Left ventricle myocardium inferior (tissue), 1 donor: Measurements from ENCODE around the gene DNAAF3. TPM values are rescaled to one million over a fixed set of nuclear protein-coding genes. Genes with fewer than 3 reads are reported as not detected.

Experiments
- DNase-seq: peaks from one replicate; pipeline ENCODE4 v3.0.0-alpha.2; 2020
- H3K27ac ChIP-seq: fragments of 200-600 bp; replicated peaks from 2 replicates; pipeline ENCODE4 v1.8.0; 2021
- H3K27me3 ChIP-seq: fragments of 200-600 bp; 2 replicates; pipeline ENCODE4 v1.8.0; 2021; ENCODE audit warnings: low read depth
- H3K36me3 ChIP-seq: fragments of 200-600 bp; 2 replicates; pipeline ENCODE4 v1.8.0; 2021
- H3K4me1 ChIP-seq: fragments of 200-600 bp; 2 replicates; pipeline ENCODE4 v1.8.0; 2021
- H3K4me3 ChIP-seq: fragments of 200-600 bp; 2 replicates; pipeline ENCODE4 v1.8.0; 2021; ENCODE audit warnings: mild to moderate bottlenecking, moderate library complexity
- H3K9me3 ChIP-seq: fragments of 200-600 bp; replicated peaks from 2 replicates; pipeline ENCODE4 v1.8.0; 2021
- intact Hi-C: fragments of 100-400 bp; cut with micrococcal nuclease; formaldehyde crosslinking; loops from one replicate; pipeline ENCODE4 v1.11.0; 2022
- microRNA-seq: library from miRNA; unstranded; fragments of <30 nt; microRNA quantifications from one replicate; pipeline ENCODE4 v1.2.0, GENCODE V29; 2020
- total RNA-seq: library from RNA; stranded (reverse); fragmentation: NEBNext Ultra II Directional; extraction: Animal tissue kit (Norgen Biotek cat#: 25700); gene quantifications from one replicate; pipeline ENCODE4 v1.2.1, GENCODE V29; 2021
- TF ChIP-seq, protein P1 (sequence below): fragments of 200-600 bp; IDR thresholded peaks from 2 replicates; pipeline ENCODE4 v1.8.0; 2021; ENCODE audit warnings: antibody characterized with exemption, mild to moderate bottlenecking, borderline replicate concordance
- donor health status: DM: no; HTN: yes; CAD: no; lungs with severe emphysema.

The DNAAF3 gene
- total RNA-seq, 1 donor from 2014 or later, result 1.8 TPM

DNA sequence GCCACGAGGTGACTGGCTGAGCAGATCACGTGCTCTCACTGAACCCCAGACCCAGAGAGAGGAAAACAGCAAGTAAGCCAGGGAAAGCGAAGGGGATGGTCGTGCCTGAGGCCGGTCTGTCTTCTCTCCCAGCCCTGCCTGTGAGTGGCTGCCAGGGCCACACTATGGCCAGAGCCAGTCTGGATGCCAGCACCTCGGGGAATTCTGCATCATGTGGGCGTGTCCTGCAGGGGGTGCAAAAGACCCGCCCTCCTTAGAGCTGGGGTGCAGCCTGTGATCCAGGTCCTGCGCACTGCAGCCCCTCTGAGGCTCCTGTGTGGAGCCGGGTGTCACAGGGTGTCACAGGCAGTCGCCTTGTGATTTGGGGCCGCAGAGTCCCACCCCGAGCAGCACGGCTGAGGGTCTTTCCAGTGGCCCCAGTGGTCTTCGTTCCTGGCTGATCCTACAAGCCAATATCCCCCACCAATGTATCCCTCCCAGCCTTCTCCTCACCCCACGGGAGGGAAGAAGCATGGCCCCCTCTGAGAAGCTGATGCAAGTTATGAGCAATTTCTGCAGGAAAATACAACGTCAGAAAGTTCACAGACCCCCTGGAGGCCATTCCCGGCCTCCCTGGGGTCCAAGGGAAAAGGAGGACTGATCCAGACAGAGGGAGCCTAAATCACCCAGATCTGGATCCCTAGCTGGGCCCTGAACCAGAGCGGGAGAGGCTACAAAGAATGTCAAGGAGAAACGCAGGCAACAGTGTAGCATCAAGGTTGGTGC lies 56.7 kb downstream of the DNAAF3 start:
- peaks cover 41% of the 10 kb centered on the region for H3K4me1 ChIP-seq

More for the DNA sequence above, 56.7 kb downstream of the DNAAF3 start:
- Histone ChIP-seq H3K4me3 (no peak overlapping the region), H3K27me3 (no peaks in the 10 kb centered on the region), H3K27ac (peak overlapping the region; percentile 40), H3K9me3 (no peaks in the 10 kb centered on the region), H3K36me3 (peaks cover 48% of the 10 kb centered on the region)
- intact Hi-C loops, result no loop called here
- TF ChIP-seq, protein P1, sequence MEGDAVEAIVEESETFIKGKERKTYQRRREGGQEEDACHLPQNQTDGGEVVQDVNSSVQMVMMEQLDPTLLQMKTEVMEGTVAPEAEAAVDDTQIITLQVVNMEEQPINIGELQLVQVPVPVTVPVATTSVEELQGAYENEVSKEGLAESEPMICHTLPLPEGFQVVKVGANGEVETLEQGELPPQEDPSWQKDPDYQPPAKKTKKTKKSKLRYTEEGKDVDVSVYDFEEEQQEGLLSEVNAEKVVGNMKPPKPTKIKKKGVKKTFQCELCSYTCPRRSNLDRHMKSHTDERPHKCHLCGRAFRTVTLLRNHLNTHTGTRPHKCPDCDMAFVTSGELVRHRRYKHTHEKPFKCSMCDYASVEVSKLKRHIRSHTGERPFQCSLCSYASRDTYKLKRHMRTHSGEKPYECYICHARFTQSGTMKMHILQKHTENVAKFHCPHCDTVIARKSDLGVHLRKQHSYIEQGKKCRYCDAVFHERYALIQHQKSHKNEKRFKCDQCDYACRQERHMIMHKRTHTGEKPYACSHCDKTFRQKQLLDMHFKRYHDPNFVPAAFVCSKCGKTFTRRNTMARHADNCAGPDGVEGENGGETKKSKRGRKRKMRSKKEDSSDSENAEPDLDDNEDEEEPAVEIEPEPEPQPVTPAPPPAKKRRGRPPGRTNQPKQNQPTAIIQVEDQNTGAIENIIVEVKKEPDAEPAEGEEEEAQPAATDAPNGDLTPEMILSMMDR, result no peak
- DNase-seq, result no peak

Small RNAs within 50 kb of the gene (microRNA-seq; reads per million reads assigned to microRNA genes)
- not detected for gene MIR7975

Other genes starting within 250 kb of the DNAAF3 start
- not detected for gene NLRP7, start 219.1 kb downstream of the DNAAF3 start, total RNA-seq
- gene NLRP2, start 200.2 kb downstream of the DNAAF3 start, total RNA-seq, result 0.88 TPM
- 0.30 TPM for gene GP6, start 128.3 kb downstream of the DNAAF3 start, total RNA-seq
- gene RDH13, start 103.5 kb downstream of the DNAAF3 start, total RNA-seq, result 53.8 TPM
- gene EPS8L1, start 90.7 kb downstream of the DNAAF3 start, total RNA-seq, result 0.88 TPM
- 228 TPM for gene PPP1R12C, start 49.0 kb downstream of the DNAAF3 start, total RNA-seq
- gene TNNT1, start 17.4 kb downstream of the DNAAF3 start, total RNA-seq, result 140 TPM
- gene TNNI3, start 8.9 kb downstream of the DNAAF3 start, total RNA-seq, result 7,701 TPM
- not detected for gene SYT5, start 13.7 kb upstream of the DNAAF3 start, total RNA-seq
- gene PTPRH, start 42.9 kb upstream of the DNAAF3 start, total RNA-seq, result 1.1 TPM
- 2.1 TPM for gene TMEM86B, start 62.1 kb upstream of the DNAAF3 start, total RNA-seq
- 39.8 TPM for gene PPP6R1, start 92.4 kb upstream of the DNAAF3 start, total RNA-seq
- gene HSPBP1, start 113.5 kb upstream of the DNAAF3 start, total RNA-seq, result 29.0 TPM
- 3.0 TPM for gene BRSK1, start 117.4 kb upstream of the DNAAF3 start, total RNA-seq
- gene TMEM150B, start 158.7 kb upstream of the DNAAF3 start, total RNA-seq, result 2.0 TPM
- 5.1 TPM for gene KMT5C, start 173.3 kb upstream of the DNAAF3 start, total RNA-seq
- not detected for gene COX6B2, start 188.1 kb upstream of the DNAAF3 start, total RNA-seq
- not detected for gene GARIN5B, start 196.6 kb upstream of the DNAAF3 start, total RNA-seq
- not detected for gene IL11, start 203.8 kb upstream of the DNAAF3 start, total RNA-seq
- not detected for gene TMEM190, start 210.2 kb upstream of the DNAAF3 start, total RNA-seq
- 0.69 TPM for gene TMEM238, start 217.7 kb upstream of the DNAAF3 start, total RNA-seq
- 559 TPM for gene RPL28, start 219.3 kb upstream of the DNAAF3 start, total RNA-seq
- gene UBE2S, start 241.2 kb upstream of the DNAAF3 start, total RNA-seq, result 33.2 TPM